Kidney (tissue), 14 donors: ENCODE data around the gene CCDC77. TPM values are rescaled to one million over a fixed set of nuclear protein-coding genes. Genes with fewer than 3 reads are reported as not detected.
A peak's percentile ranks its signal among the peaks of the same experiment; 100 is the strongest.

Source experiments
- DNase-seq, 5 donors: peaks; one replicate each; pipeline ENCODE4 v3.0.0-alpha.2; 2013 to 2020
- FAIRE-seq: peaks from 2 replicates; lab custom pipeline; 2012; peaks lifted over from hg19 to GRCh38; lab: Jason Lieb, UNC
- H3K27ac ChIP-seq, 2 donors: one replicate each; pipeline ENCODE4 v1.7.0; 2013; ENCODE audit warnings: low read depth in 2 of 2, low read length in 2 of 2, inconsistent platforms in 1 of 2
- H3K27me3 ChIP-seq: one replicate; pipeline ENCODE4 v1.7.1; 2013; ENCODE audit warnings: low read length, inconsistent platforms; ENCODE audit not compliant: control insufficient read depth, insufficient read depth
- H3K36me3 ChIP-seq, 3 donors: one replicate each; pipeline versions ENCODE4 v1.7.0 to v1.7.1; 2013; ENCODE audit warnings: low read length in 3 of 3, control low read depth in 1 of 3, inconsistent platforms in 1 of 3; ENCODE audit not compliant: insufficient read depth in 3 of 3, control insufficient read depth in 2 of 3
- H3K4me1 ChIP-seq, 3 donors: one replicate each; pipeline versions ENCODE4 v1.7.0 to v1.7.1; 2013; ENCODE audit warnings: low read length in 3 of 3, inconsistent platforms in 1 of 3, low read depth in 1 of 3; ENCODE audit not compliant: control insufficient read depth in 2 of 3, insufficient read depth in 2 of 3
- H3K4me3 ChIP-seq, 3 donors: one replicate each; pipeline versions ENCODE4 v1.7.0 to v1.8.1; 2013; ENCODE audit warnings: low read length in 3 of 3, control low read depth in 1 of 3, inconsistent platforms in 1 of 3
- H3K9ac ChIP-seq, 3 donors: one replicate each; pipeline versions ENCODE4 v1.7.0 to v1.7.1; 2013; ENCODE audit warnings: low read length in 3 of 3, control low read depth in 1 of 3, inconsistent platforms in 1 of 3
- H3K9me3 ChIP-seq, 3 donors: one replicate each; pipeline versions ENCODE4 v1.7.0 to v1.7.1; 2013; ENCODE audit warnings: low read length in 3 of 3, control low read depth in 1 of 3, inconsistent platforms in 1 of 3; ENCODE audit not compliant: control insufficient read depth in 2 of 3, insufficient read depth in 1 of 3
- CTCF ChIP-seq: IDR thresholded peaks from 3 replicates; pipeline ENCODE4 v1.5.1; 2012; ENCODE audit warnings: mild to moderate bottlenecking, moderate library complexity, borderline replicate concordance; ENCODE audit not compliant: insufficient read depth; ENCODE audit errors: extremely low read depth
- intact Hi-C: fragments of 100-400 bp; cut with DNase I; formaldehyde crosslinking; loops from one replicate; pipeline ENCODE4 v1.11.1; 2022
- polyA plus RNA-seq: library from polyadenylated mRNA; stranded (reverse); fragments of 350-450 nt; fragmentation: Illumina TruSeq; extraction: RNeasy Lipid Tissue Mini Kit (QIAGEN cat#74804); gene quantifications from one replicate; pipeline ENCODE4 v1.2.3, GENCODE V29; 2014; ENCODE audit warnings: low read depth, low replicate concordance; ENCODE audit not compliant: insufficient read depth
- total RNA-seq: library from RNA; stranded (reverse); fragmentation: NEBNext Ultra II Directional; extraction: Animal tissue kit (Norgen Biotek cat#: 25700); gene quantifications from one replicate; pipeline ENCODE4 v1.2.1, GENCODE V29; 2021
- donor health status: control.
- donor health status: control.
- donor health status: control.
- donor health status: control.
- donor health status: control.
- donor health status: DM: yes; HTN: yes; CAD: no.
- donor health status: Normal renal cell carcinoma (clear cell type).

The CCDC77 gene
- total and polyA plus RNA-seq, 2 donors from 2014 or later = 3.1 to 6.0 TPM

- Histone ChIP-seq H3K36me3 (no peaks in the 10 kb centered on the region), H3K27ac (no peak overlapping the region), H3K27me3 (no peaks in the 10 kb centered on the region), H3K4me3 (no peak overlapping the region), H3K4me1 (no peaks in the 10 kb centered on the region), H3K9me3 (no peaks in the 10 kb centered on the region), H3K9ac (no peak overlapping the region)
- no peak for TF ChIP-seq CTCF
- FAIRE-seq (no peak), DNase-seq (peak in 1 of 5 donors; percentile 14)
- intact Hi-C loops = no loop called here
These were observed 77.7 kb downstream of the CCDC77 start for GRCh38 chr12:479161-479560.

GRCh38 chr12:480831-481816, 79.7 kb downstream of the CCDC77 start:
- no peak for TF ChIP-seq CTCF
- Histone ChIP-seq H3K4me1 (no peaks in the 10 kb centered on the region), H3K36me3 (no peaks in the 10 kb centered on the region), H3K9ac (no peak overlapping the region), H3K27me3 (no peaks in the 10 kb centered on the region), H3K9me3 (no peaks in the 10 kb centered on the region), H3K4me3 (no peak overlapping the region), H3K27ac (no peak overlapping the region)
- intact Hi-C loops = no loop called here
- DNase-seq (peak in 3 of 5 donors; percentile 31 to 46 (median 45)), FAIRE-seq (no peak)

GRCh38 chr12:482061-482460, 80.6 kb downstream of the CCDC77 start:
- intact Hi-C loops = no loop called here

More at GRCh38 chr12:482061-482460, 80.6 kb downstream of the CCDC77 start:
- Histone ChIP-seq H3K27ac (no peak overlapping the region), H3K9me3 (no peaks in the 10 kb centered on the region), H3K27me3 (no peaks in the 10 kb centered on the region), H3K9ac (no peak overlapping the region), H3K36me3 (no peaks in the 10 kb centered on the region), H3K4me1 (no peaks in the 10 kb centered on the region), H3K4me3 (no peak overlapping the region)
- no peak for FAIRE-seq
- no peak for TF ChIP-seq CTCF
- DNase-seq = peak in 1 of 5 donors; percentile 1
